Adrenal gland (tissue), 12 donors: ENCODE measurements around the gene ZFP36L1. TPM values are rescaled to one million over a fixed set of nuclear protein-coding genes. Genes with fewer than 3 reads are reported as not detected.

Experiments
- DNase-seq, 7 donors: peaks; one replicate each; pipeline ENCODE4 v3.0.0-alpha.2; 2019 to 2020
- H3K27ac ChIP-seq, 5 donors: fragments of 200-600 bp; sonication (generic) in 4 of 5; 1 replicate in 3 of 5; 2 replicates in 2 of 5; pipeline versions ENCODE4 v1.5.1 to v1.8.0; 2016 to 2020; ENCODE audit warnings: mild to moderate bottlenecking in 1 of 5
- H3K27me3 ChIP-seq: fragments of 200-600 bp; 2 replicates; pipeline ENCODE4 v1.8.0; 2021
- H3K36me3 ChIP-seq, 2 donors: fragments of 200-600 bp; replicated peaks in 1 of 2; 1 replicate in 1 of 2; 2 replicates in 1 of 2; pipeline versions ENCODE4 v1.5.1 to v1.8.0; 2018 to 2022
- H3K4me1 ChIP-seq, 2 donors: fragments of 200-600 bp; replicated peaks in 1 of 2; 1 replicate in 1 of 2; 2 replicates in 1 of 2; pipeline versions ENCODE4 v1.5.1 to v1.8.0; 2018 to 2021
- H3K4me3 ChIP-seq, 4 donors: fragments of 200-600 bp; sonication (generic) in 3 of 4; one replicate each; pipeline ENCODE4 v1.5.1; 2016 to 2018
- H3K9me3 ChIP-seq, 3 donors: fragments of 200-600 bp; sonication (generic) in 1 of 3; replicated peaks in 1 of 3; 1 replicate in 2 of 3; 2 replicates in 1 of 3; pipeline versions ENCODE4 v1.5.1 to v1.8.0; 2016 to 2021
- POLR2A ChIP-seq, 2 donors: fragments of 450-650 bp; IDR thresholded peaks; one replicate each; pipeline ENCODE4 v1.6.1; 2017; ENCODE audit warnings: antibody characterized with exemption in 2 of 2, mild to moderate bottlenecking in 2 of 2, moderate library complexity in 1 of 2
- WGBS, 4 donors: extraction: QIAGEN DNeasy Blood & Tissue Kit in 2 of 4; methylation state at CpG; one replicate each; pipeline versions ENCODE4 v1.1.5 to v1.1.7; 2013 to 2017; 5-methylcytosine and 5-hydroxymethylcytosine counted together
- intact Hi-C, 2 donors: fragments of 100-400 bp; cut with DNase I; formaldehyde crosslinking; loops; one replicate each; pipeline versions ENCODE4 v1.14.1 to v1.15.0; 2022 to 2023
- polyA plus RNA-seq, 3 donors: library from polyadenylated mRNA; stranded (reverse); fragments of 200-250 nt in 2 of 3; fragments of 350-450 nt in 1 of 3; fragmentation: Illumina TruSeq in 1 of 3; extraction: RNeasy Lipid Tissue Mini Kit (QIAGEN cat#74804) in 1 of 3; gene quantifications; one replicate each; pipeline ENCODE4 v1.2.3, GENCODE V29; 2013 to 2014
- total RNA-seq, 9 donors: library from RNA; depleted of rRNA in 4 of 9; stranded (reverse); fragments of >200 nt in 4 of 9; fragments of 120-200 nt in 1 of 9; fragmentation: NEBNext Ultra II Directional in 1 of 9; extraction: Animal tissue kit (Norgen Biotek cat#: 25700) in 1 of 9; gene quantifications; one replicate each; pipeline versions ENCODE4 v1.1.0 to v1.2.4, GENCODE V29; 2013 to 2023
- TF ChIP-seq, protein P1 (sequence below), 6 experiments: fragments of 450-650 bp in 4 of 6; fragments of 200-600 bp in 2 of 6; sonication (generic) in 1 of 6; IDR thresholded peaks; 1 replicate in 5 of 6; 2 replicates in 1 of 6; pipeline versions ENCODE4 v1.5.1 to v1.8.0; 2016 to 2021; ENCODE audit warnings: antibody characterized with exemption in 6 of 6, mild to moderate bottlenecking in 2 of 6, moderate library complexity in 1 of 6
- donor health status: healthy with polysubstance abuse.
- donor health status: Bipolar disorder and iron deficiency.
- donor health status: DM: yes; HTN: yes; CAD: no.
- donor health status: DM: no; HTN: no; CAD: no.
- donor health status: DM: no; HTN: no; CAD: no.
- donor health status: DM: yes; HTN: yes; CAD: no.

ZFP36L1 gene
- total and polyA plus RNA-seq, 12 donors: 25.5 to 332 (median 133) TPM

DNA sequence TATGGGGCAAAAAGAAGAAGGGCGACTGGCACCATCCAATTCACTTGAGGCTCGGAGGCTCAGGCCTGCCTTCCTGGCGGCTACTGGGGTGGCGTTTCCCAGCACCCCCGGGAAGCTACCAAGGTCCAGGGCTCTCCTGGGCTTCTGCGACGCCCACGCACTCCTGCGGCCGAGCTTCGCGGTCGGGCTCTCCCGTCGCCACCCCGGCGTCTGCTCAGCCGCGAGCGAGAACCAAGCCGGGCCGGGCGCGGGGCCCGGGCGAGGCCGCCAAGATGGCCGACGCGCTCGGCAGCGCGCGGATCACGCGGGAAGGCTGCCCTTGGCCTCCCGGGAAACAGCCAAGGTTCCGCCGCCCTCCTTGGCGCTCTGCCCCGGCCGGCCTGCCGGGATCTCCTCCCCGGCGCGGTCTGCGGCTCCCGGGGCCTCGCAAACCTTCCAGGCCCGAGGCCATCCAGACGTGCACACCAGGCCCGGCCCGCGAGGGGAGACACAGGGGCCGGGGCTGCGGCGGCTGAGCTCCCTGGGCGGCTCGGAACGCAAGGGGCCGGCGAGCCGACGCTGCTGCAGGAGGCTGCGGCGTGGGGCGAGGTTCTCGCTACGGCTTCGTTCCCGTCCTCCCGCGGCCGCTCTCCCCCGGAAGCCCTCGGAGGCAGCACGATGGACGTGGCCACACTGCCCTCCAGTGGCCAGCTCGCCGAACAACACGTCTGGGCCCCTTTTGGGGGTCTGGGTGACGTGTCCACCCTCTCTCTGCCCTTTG, 23.5 kb upstream of the ZFP36L1 start:
- peaks cover 23 to 39% of the 10 kb centered on the region in 2 donors for H3K4me1 ChIP-seq
- DNase-seq: peak; percentile 88 to 92 (median 90)
- WGBS, 4 donors: 1 to 2% methylated on average over 82 of the region's 82 CpGs; no CpG with 5 or more reads in 2 of the 4 donors

DNA sequence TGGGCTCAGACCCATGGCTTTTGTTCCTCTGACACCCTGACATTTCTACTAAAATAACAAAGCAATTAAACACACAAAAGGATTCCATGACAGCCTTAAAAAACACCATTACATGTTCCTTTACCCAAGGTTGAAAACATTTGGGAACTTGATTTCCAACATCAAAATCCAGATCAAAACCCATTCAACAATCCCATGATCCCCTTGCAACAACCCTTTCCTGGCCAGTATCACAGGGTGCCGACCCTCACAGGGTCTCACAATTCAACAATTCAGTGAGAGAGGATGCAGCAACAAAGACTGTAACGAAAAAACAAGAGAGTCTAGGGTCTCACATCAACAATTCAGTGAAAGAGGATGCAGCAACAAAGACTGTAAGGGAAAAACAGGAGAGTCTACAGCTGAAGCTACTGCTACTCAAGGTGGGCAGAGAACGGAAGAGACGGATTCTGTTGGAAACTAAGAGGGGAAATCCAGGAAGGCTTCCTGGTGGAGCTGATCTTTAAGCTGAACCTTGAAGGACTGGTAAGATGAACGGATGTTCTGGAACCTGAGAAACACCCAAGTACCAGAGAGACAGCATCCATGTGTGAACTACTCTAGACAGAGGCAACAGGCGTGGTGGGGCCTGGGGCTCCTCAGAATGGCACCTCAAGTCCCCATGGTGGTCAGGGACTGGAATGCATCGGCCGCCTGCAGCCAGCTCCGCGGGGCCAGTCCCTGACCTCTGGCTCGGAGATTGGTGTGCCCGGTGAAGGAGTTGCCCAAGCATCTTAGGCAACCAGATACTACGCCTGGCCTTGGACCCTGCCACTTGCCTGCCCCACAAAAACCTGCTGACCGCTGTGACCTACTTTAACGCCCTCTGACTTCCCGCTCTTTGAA, 22.7 kb upstream of the ZFP36L1 start:
- Histone ChIP-seq H3K4me1 (peaks cover 23 to 39% of the 10 kb centered on the region in 2 donors), H3K4me3 (peak overlapping the region in 2 of 4 donors; percentile 31 to 72)
- WGBS, 4 donors: 56 to 62% (median 57%) methylated on average over 13 to 16 of the region's 16 CpGs

More for the DNA sequence above, 23.5 kb upstream of the ZFP36L1 start:
- no peaks in the 10 kb centered on the region for H3K9me3 ChIP-seq
- TF ChIP-seq, protein P1, sequence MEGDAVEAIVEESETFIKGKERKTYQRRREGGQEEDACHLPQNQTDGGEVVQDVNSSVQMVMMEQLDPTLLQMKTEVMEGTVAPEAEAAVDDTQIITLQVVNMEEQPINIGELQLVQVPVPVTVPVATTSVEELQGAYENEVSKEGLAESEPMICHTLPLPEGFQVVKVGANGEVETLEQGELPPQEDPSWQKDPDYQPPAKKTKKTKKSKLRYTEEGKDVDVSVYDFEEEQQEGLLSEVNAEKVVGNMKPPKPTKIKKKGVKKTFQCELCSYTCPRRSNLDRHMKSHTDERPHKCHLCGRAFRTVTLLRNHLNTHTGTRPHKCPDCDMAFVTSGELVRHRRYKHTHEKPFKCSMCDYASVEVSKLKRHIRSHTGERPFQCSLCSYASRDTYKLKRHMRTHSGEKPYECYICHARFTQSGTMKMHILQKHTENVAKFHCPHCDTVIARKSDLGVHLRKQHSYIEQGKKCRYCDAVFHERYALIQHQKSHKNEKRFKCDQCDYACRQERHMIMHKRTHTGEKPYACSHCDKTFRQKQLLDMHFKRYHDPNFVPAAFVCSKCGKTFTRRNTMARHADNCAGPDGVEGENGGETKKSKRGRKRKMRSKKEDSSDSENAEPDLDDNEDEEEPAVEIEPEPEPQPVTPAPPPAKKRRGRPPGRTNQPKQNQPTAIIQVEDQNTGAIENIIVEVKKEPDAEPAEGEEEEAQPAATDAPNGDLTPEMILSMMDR (IDR thresholded peaks at IDR 0.05): peak; percentile 92 to 99 (median 98)
- TF ChIP-seq POLR2A (IDR thresholded peaks at IDR 0.05): peak in 1 of 2 donors; percentile 53
- peak overlapping the region; percentile 92 to 100 (median 96) for H3K27ac ChIP-seq
- intact Hi-C loops: loop anchor here in 1 of 2 donors (2.0 kb wide), 1 partner anchor 568 kb away; no protein-coding TSS in a partner anchor
- H3K27me3 ChIP-seq: no peaks in the 10 kb centered on the region
- no peaks in the 10 kb centered on the region for H3K36me3 ChIP-seq
- H3K4me3 ChIP-seq: peak overlapping the region in 2 of 4 donors; percentile 31 to 72

DNA sequence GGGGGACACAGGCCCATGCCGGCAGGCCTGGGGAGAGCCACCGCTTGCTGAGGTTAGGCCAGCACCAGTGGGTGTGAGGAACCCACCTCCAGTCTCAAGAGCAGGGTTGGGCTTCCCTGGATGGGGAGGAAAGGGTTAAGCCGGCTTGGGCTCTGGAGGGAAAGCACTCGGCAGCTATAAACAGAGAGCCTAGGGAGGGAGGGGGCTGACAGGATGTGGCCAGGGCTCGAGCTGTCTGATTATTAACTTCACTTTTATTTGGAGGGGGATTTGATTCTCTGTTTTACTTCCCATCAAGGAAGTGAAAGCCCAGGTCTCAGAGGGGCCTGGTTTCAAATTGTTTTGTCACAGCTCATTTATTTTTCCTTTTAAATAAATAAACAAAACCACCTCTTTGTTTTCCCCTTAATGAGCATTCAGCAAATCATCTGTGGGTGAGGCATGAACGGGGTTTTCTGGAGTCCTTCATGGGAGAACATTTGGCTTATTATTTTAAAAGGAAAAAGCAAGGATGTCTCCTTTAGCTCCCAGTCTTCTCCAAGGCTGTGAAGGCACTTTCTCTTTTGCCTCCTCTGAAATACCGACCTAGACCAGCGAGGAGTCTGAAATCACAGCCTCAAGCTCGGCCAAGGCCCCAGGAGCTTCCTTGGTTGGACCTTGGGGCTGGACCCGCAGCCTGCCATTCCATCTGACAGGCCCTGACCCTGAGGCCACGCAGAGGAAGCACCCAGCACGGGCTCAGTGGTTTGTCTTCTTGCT, 21.9 kb upstream of the ZFP36L1 start:
- peak in 6 of 7 donors; percentile 56 to 79 (median 62) for DNase-seq
- TF ChIP-seq, protein P1 (IDR thresholded peaks at IDR 0.05): peak in 1 of 6 experiments; percentile 8
- no peak for TF ChIP-seq POLR2A (IDR thresholded peaks at IDR 0.05)
- H3K4me1 ChIP-seq: peaks cover 23 to 39% of the 10 kb centered on the region in 2 donors
- no peaks in the 10 kb centered on the region for H3K9me3 ChIP-seq
- intact Hi-C loops: no loop called here
- 7 to 16% (median 12%) methylated on average over 12 of the region's 12 CpGs for WGBS, 4 donors
- H3K27me3 ChIP-seq: no peaks in the 10 kb centered on the region
- H3K36me3 ChIP-seq: no peaks in the 10 kb centered on the region
- H3K27ac ChIP-seq: peak overlapping the region; percentile 50 to 100 (median 95)
- H3K4me3 ChIP-seq: peak overlapping the region in 1 of 4 donors; percentile 12

More for the DNA sequence above, 22.7 kb upstream of the ZFP36L1 start:
- DNase-seq: peak in 4 of 7 donors; percentile 1 to 70 (median 64)
- Histone ChIP-seq H3K27me3 (no peaks in the 10 kb centered on the region), H3K36me3 (no peaks in the 10 kb centered on the region), H3K27ac (peak overlapping the region; percentile 92 to 100 (median 96)), H3K9me3 (no peaks in the 10 kb centered on the region)
- TF ChIP-seq POLR2A (IDR thresholded peaks at IDR 0.05): no peak
- TF ChIP-seq, protein P1 (IDR thresholded peaks at IDR 0.05): no peak
- intact Hi-C loops: loop anchor here in 1 of 2 donors (2.0 kb wide), 1 partner anchor 567 kb away; no protein-coding TSS in a partner anchor
